Endothelial cell of umbilical vein (primary cell): ENCODE data around the gene NBL1.

Experiments
- MYC ChIP-seq: IDR thresholded peaks from one replicate; pipeline ENCODE4 v1.6.1; 2011; ENCODE audit warnings: mild to moderate bottlenecking, low read depth, low read length
- POLR2AphosphoS5 ChIP-seq: IDR thresholded peaks from 2 replicates; pipeline ENCODE4 v1.6.1; 2012; ENCODE audit warnings: low read depth, mild to moderate bottlenecking, control low read depth, low read length, moderate library complexity; ENCODE audit not compliant: insufficient read depth
- TF ChIP-seq, protein P1 (sequence below), 2 donors: IDR thresholded peaks; 1 replicate in 1 of 2; 2 replicates in 1 of 2; pipeline ENCODE4 v1.5.1; 2011; ENCODE audit warnings: low read length in 2 of 2, mild to moderate bottlenecking in 2 of 2, moderate library complexity in 2 of 2, control low read depth in 1 of 2, inconsistent platforms in 1 of 2, low read depth in 1 of 2; ENCODE audit not compliant: insufficient read depth in 1 of 2; ENCODE audit errors: extremely low read depth in 1 of 2

DNA sequence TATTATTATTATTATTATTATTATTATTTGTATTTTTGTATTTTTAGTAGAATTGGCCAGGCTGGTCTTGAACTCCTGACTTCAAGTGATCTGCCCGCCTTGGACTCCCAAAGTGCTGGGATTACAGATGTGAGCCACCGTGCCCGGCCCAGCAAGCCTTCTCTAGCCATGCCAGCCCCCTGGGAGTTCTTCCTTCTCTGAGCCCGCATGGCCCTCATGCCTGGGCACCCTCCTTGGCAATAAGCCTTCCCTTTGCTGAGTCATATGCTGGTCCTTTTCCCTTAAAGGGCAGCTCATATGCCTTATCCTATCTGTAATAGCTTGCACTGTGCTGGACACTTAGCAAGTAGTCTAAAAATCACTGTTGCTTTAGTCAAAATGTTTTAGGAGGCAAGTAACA, 8.5 kb upstream of the NBL1 start:
- TF ChIP-seq, protein P1, sequence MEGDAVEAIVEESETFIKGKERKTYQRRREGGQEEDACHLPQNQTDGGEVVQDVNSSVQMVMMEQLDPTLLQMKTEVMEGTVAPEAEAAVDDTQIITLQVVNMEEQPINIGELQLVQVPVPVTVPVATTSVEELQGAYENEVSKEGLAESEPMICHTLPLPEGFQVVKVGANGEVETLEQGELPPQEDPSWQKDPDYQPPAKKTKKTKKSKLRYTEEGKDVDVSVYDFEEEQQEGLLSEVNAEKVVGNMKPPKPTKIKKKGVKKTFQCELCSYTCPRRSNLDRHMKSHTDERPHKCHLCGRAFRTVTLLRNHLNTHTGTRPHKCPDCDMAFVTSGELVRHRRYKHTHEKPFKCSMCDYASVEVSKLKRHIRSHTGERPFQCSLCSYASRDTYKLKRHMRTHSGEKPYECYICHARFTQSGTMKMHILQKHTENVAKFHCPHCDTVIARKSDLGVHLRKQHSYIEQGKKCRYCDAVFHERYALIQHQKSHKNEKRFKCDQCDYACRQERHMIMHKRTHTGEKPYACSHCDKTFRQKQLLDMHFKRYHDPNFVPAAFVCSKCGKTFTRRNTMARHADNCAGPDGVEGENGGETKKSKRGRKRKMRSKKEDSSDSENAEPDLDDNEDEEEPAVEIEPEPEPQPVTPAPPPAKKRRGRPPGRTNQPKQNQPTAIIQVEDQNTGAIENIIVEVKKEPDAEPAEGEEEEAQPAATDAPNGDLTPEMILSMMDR (IDR thresholded peaks at IDR 0.05; ENCODE audit: extremely low read depth in 1 of 2, insufficient read depth in 1 of 2, low read depth in 1 of 2, low read length in 2 of 2): no peak
- no peak for TF ChIP-seq POLR2AphosphoS5
- TF ChIP-seq MYC: no peak
